Neural cell (in vitro differentiated cells): Measurements from ENCODE around the gene SLC25A22. TPM values are rescaled to one million over a fixed set of nuclear protein-coding genes. Genes with fewer than 3 reads are reported as not detected.

Source experiments
- H2AFZ ChIP-seq: fragments of 200-600, 300-800 bp; sonication (generic), shearing (Covaris generic); 2 replicates; pipeline ENCODE4 v1.6.0; 2014; ENCODE audit warnings: low read depth, mild to moderate bottlenecking, antibody characterized with exemption, low read length, moderate library complexity
- H3F3A ChIP-seq: fragments of 200-600 bp; shearing (Covaris generic); 2 replicates; pipeline ENCODE4 v1.6.1; 2016; ENCODE audit warnings: mild to moderate bottlenecking, moderate library complexity, mixed read lengths, antibody characterized with exemption, low read length; ENCODE audit not compliant: insufficient read depth, poor library complexity, severe bottlenecking
- H3K27ac ChIP-seq: fragments of 200-600, 300-800 bp; sonication (generic), shearing (Covaris generic); 2 replicates; pipeline ENCODE4 v1.5.1; 2014; ENCODE audit warnings: mild to moderate bottlenecking, low read length, moderate library complexity
- H3K27me3 ChIP-seq: fragments of 300-800, 200-600 bp; sonication (generic), shearing (Covaris generic); 2 replicates; pipeline ENCODE4 v1.6.0; 2014; ENCODE audit warnings: mild to moderate bottlenecking, low read depth, low read length, moderate library complexity; ENCODE audit not compliant: insufficient read depth
- H3K36me3 ChIP-seq: fragments of 300-800, 200-600 bp; sonication (generic), shearing (Covaris generic); 2 replicates; pipeline ENCODE4 v1.5.1; 2014; ENCODE audit warnings: mild to moderate bottlenecking, antibody characterized with exemption, low read length, moderate library complexity; ENCODE audit not compliant: insufficient read depth
- H3K4me2 ChIP-seq: fragments of 300-800, 200-600 bp; sonication (generic), shearing (Covaris generic); 2 replicates; pipeline ENCODE4 v1.6.0; 2014; ENCODE audit warnings: mild to moderate bottlenecking, low read length
- H3K4me3 ChIP-seq: fragments of 300-800, 200-600 bp; sonication (generic), shearing (Covaris generic); 2 replicates; pipeline ENCODE4 v1.5.1; 2014; ENCODE audit warnings: mild to moderate bottlenecking, low read length, moderate library complexity
- H3K79me2 ChIP-seq: fragments of 200-600 bp; shearing (Covaris generic); replicated peaks from 2 replicates; pipeline ENCODE4 v1.6.0; 2014; ENCODE audit warnings: mild to moderate bottlenecking, low read length, moderate library complexity; ENCODE audit not compliant: insufficient read depth
- H3K9ac ChIP-seq: fragments of 300-800, 200-600 bp; sonication (generic), shearing (Covaris generic); 2 replicates; pipeline ENCODE4 v1.6.1; 2016; ENCODE audit warnings: mild to moderate bottlenecking, low read length, mixed read lengths
- H3K9me2 ChIP-seq: fragments of 200-600 bp; shearing (Covaris generic); 2 replicates; pipeline ENCODE4 v1.6.1; 2016; ENCODE audit warnings: mild to moderate bottlenecking, low read length, mixed read lengths; ENCODE audit not compliant: insufficient read depth
- H3K9me3 ChIP-seq: fragments of 200-600, 300-800 bp; sonication (generic), shearing (Covaris generic); 2 replicates; pipeline ENCODE4 v1.6.1; 2016; ENCODE audit warnings: mild to moderate bottlenecking, mixed run types, low read length, moderate library complexity, mixed read lengths
- H4K20me1 ChIP-seq: fragments of 200-600 bp; shearing (Covaris generic); 2 replicates; pipeline ENCODE4 v1.6.1; 2016; ENCODE audit warnings: mild to moderate bottlenecking, mixed run types; ENCODE audit not compliant: insufficient read depth
- EP300 ChIP-seq: fragments of 450-650 bp; conservative IDR thresholded peaks from 2 replicates; pipeline ENCODE4 v1.6.1; 2014; ENCODE audit warnings: antibody characterized with exemption, mild to moderate bottlenecking, moderate library complexity; ENCODE audit not compliant: poor library complexity, severe bottlenecking
- EZH2 ChIP-seq: fragments of 200-600, 300-800 bp; shearing (Covaris generic), sonication (generic); IDR thresholded peaks from 2 replicates; pipeline ENCODE4 v1.6.1; 2014; ENCODE audit warnings: antibody characterized with exemption, low read length, borderline replicate concordance, mild to moderate bottlenecking; ENCODE audit not compliant: insufficient read depth, poor library complexity, severe bottlenecking
- MXI1 ChIP-seq: fragments of 450-650 bp; conservative IDR thresholded peaks from 2 replicates; pipeline ENCODE4 v1.6.1; 2014; ENCODE audit warnings: antibody characterized with exemption, mild to moderate bottlenecking; ENCODE audit not compliant: poor library complexity, severe bottlenecking
- POLR2AphosphoS5 ChIP-seq: IDR thresholded peaks from 2 replicates; pipeline ENCODE4 v1.6.1; 2012
- RAD21 ChIP-seq: fragments of 450-650 bp; conservative IDR thresholded peaks from 2 replicates; pipeline ENCODE4 v1.6.1; 2014; ENCODE audit warnings: antibody characterized with exemption, mild to moderate bottlenecking, moderate library complexity
- SMC3 ChIP-seq: fragments of 450-650 bp; conservative IDR thresholded peaks from 2 replicates; pipeline ENCODE4 v1.6.1; 2014; ENCODE audit warnings: antibody characterized with exemption, mild to moderate bottlenecking, moderate library complexity; ENCODE audit not compliant: poor library complexity
- TAF1 ChIP-seq: IDR thresholded peaks from 2 replicates; pipeline ENCODE4 v1.6.1; 2012; ENCODE audit warnings: low read depth
- polyA plus RNA-seq: library from polyadenylated mRNA; depleted of rRNA; stranded (reverse); fragments of >200 nt; gene quantifications from 2 replicates; pipeline ENCODE4 v1.2.3, GENCODE V29; 2014
- TF ChIP-seq, protein P1 (sequence below): fragments of 450-650 bp; IDR thresholded peaks from 2 replicates; pipeline ENCODE4 v1.5.1; 2014; ENCODE audit warnings: antibody characterized with exemption, mild to moderate bottlenecking, moderate library complexity; ENCODE audit not compliant: poor library complexity, severe bottlenecking
- TF ChIP-seq, protein P2 (sequence below): IDR thresholded peaks from 2 replicates; pipeline ENCODE4 v1.6.1; 2012; ENCODE audit warnings: borderline replicate concordance

Gene SLC25A22
- polyA plus RNA-seq, 1 donor from 2014 or later = 40.9 TPM

DNA sequence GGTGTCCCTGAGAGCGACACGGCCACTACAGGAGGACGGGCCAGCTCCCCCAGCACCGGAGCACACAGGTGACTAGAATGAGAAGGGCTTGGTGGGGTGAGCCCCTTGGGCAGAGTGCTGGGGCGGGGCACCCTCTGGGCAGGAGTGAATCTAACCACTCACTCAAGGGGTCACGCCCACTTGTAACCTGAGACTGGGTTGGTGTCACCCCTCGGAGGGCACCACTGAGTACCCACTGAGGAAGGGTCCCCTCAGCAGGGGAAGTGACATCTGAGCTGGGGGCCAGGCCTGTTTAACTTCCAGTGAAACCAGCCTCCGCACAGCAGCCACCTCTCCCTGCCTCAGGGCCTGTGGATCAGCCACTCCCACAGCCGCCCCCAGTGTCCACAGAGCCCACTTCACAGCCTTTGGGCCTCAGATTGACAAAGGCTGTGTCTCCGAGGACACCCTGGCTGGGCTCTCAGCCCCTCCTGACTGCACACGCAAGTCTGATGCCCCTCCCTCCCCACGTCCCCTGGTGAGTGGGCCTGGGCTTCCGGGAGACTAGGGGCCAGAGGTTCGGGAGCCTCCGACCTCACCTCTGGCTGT is 26.4 kb downstream of the SLC25A22 start:
- no peaks in the 10 kb centered on the region for H3K9me2 ChIP-seq
- H2AFZ ChIP-seq = no peak overlapping the region
- H3K9me3 ChIP-seq = no peaks in the 10 kb centered on the region
- H4K20me1 ChIP-seq = peaks cover 3% of the 10 kb centered on the region
- TF ChIP-seq EP300 (no peak), EZH2 (no peak), POLR2AphosphoS5 (no peak), MXI1 (no peak), RAD21 (no peak), TAF1 (no peak), SMC3 (no peak)
- TF ChIP-seq, protein P1, sequence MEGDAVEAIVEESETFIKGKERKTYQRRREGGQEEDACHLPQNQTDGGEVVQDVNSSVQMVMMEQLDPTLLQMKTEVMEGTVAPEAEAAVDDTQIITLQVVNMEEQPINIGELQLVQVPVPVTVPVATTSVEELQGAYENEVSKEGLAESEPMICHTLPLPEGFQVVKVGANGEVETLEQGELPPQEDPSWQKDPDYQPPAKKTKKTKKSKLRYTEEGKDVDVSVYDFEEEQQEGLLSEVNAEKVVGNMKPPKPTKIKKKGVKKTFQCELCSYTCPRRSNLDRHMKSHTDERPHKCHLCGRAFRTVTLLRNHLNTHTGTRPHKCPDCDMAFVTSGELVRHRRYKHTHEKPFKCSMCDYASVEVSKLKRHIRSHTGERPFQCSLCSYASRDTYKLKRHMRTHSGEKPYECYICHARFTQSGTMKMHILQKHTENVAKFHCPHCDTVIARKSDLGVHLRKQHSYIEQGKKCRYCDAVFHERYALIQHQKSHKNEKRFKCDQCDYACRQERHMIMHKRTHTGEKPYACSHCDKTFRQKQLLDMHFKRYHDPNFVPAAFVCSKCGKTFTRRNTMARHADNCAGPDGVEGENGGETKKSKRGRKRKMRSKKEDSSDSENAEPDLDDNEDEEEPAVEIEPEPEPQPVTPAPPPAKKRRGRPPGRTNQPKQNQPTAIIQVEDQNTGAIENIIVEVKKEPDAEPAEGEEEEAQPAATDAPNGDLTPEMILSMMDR = no peak
- TF ChIP-seq, protein P2, sequence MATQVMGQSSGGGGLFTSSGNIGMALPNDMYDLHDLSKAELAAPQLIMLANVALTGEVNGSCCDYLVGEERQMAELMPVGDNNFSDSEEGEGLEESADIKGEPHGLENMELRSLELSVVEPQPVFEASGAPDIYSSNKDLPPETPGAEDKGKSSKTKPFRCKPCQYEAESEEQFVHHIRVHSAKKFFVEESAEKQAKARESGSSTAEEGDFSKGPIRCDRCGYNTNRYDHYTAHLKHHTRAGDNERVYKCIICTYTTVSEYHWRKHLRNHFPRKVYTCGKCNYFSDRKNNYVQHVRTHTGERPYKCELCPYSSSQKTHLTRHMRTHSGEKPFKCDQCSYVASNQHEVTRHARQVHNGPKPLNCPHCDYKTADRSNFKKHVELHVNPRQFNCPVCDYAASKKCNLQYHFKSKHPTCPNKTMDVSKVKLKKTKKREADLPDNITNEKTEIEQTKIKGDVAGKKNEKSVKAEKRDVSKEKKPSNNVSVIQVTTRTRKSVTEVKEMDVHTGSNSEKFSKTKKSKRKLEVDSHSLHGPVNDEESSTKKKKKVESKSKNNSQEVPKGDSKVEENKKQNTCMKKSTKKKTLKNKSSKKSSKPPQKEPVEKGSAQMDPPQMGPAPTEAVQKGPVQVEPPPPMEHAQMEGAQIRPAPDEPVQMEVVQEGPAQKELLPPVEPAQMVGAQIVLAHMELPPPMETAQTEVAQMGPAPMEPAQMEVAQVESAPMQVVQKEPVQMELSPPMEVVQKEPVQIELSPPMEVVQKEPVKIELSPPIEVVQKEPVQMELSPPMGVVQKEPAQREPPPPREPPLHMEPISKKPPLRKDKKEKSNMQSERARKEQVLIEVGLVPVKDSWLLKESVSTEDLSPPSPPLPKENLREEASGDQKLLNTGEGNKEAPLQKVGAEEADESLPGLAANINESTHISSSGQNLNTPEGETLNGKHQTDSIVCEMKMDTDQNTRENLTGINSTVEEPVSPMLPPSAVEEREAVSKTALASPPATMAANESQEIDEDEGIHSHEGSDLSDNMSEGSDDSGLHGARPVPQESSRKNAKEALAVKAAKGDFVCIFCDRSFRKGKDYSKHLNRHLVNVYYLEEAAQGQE = no peak
- no peak overlapping the region for H3K27ac ChIP-seq
- H3K79me2 ChIP-seq = peaks cover 22% of the 10 kb centered on the region
- H3K27me3 ChIP-seq = no peaks in the 10 kb centered on the region
- H3K4me3 ChIP-seq = no peak overlapping the region
- H3K36me3 ChIP-seq = no peaks in the 10 kb centered on the region
- H3K9ac ChIP-seq = no peak overlapping the region
- no peaks in the 10 kb centered on the region for H3F3A ChIP-seq
- H3K4me2 ChIP-seq = no peak overlapping the region

DNA sequence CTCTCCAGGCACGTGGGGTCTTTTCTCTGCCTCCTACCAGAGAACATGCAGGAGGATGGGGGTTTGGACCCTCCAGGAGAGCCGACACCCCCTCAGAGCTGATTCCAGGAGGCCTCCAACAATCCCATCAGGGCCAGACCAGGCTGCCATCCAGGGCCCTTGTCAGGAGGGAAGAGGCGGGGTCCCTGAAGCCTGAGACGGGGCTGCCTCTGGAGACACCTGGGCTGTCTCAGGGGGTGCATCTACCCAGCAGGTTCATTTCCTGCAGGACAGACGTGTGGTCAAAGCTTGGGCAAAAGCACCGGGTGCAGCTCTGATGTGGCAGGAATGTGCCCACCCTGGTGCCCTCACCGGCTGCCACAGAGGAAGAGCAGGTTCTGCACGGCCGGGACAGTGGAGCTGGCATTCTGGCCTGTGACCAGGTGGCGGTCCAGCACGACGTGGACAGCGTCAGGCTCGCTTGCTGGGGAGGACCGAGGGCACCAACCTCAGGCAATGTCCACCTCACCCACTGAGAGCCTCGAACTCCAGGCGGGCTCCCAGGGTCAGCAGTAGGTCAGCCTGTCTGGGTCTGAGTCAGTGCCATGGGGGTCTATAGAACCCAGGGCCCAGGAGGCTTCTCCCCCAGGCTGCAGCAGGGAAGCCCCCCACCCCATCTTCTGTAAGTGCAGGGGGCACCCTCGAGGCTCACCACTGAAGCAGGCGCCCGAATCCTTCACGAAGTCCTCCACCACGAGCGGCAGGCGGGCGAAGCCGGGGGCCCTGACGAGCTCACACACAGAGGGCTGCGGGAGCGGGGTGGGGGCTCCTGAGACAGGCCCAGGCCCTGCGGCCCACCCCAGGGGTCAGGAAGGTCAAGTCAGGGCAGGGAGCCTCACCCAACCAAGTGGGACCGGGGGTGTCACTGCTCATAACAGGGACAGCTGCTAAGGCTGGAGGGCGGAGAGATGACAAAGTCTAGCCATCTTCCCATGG is 27.2 kb downstream of the SLC25A22 start:
- Histone ChIP-seq H3K36me3 (no peaks in the 10 kb centered on the region), H3K4me3 (no peak overlapping the region), H3K4me2 (no peak overlapping the region), H3K9me2 (no peaks in the 10 kb centered on the region), H3K9me3 (no peaks in the 10 kb centered on the region), H3K27me3 (no peaks in the 10 kb centered on the region), H3K9ac (no peak overlapping the region), H3F3A (no peaks in the 10 kb centered on the region), H3K27ac (no peak overlapping the region), H4K20me1 (peaks cover 3% of the 10 kb centered on the region), H2AFZ (no peak overlapping the region), H3K79me2 (peaks cover 15% of the 10 kb centered on the region)
- TF ChIP-seq SMC3 = no peak
- no peak for TF ChIP-seq MXI1
